GM10266 (cell line): ENCODE results near the gene C13orf42.

Source experiments
- DNase-seq: peaks from one replicate; pipeline ENCODE4 v3.0.0; 2012; ENCODE audit errors: extremely low spot score
- TF ChIP-seq, protein P1 (sequence below): IDR thresholded peaks from 2 replicates; pipeline ENCODE4 v1.5.1; 2012; ENCODE audit warnings: mild to moderate bottlenecking, low read depth; ENCODE audit not compliant: control insufficient read depth, insufficient read depth; ENCODE audit errors: missing control alignments

The C13orf42 gene

DNA sequence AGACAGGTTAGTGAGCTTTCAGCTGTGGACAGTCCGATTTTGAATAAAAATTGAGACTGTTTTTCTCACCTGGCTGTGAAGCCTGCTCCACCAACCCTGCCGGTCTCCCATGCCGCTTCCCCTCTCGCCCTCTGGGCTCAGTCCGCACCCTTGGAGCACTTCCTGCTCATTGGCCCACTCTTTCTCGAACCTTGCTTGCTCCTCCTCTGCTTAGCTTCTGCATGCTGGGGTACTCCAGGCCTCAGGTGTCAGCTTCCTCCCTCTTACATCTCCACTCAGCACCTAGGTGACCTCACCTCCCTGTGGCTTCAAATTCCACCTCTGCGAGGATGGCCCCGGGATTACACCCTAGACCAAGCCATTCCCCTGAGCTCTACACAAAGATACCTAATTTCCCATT is 39.6 kb downstream of the C13orf42 start:
- DNase-seq, result no peak
- TF ChIP-seq, protein P1, sequence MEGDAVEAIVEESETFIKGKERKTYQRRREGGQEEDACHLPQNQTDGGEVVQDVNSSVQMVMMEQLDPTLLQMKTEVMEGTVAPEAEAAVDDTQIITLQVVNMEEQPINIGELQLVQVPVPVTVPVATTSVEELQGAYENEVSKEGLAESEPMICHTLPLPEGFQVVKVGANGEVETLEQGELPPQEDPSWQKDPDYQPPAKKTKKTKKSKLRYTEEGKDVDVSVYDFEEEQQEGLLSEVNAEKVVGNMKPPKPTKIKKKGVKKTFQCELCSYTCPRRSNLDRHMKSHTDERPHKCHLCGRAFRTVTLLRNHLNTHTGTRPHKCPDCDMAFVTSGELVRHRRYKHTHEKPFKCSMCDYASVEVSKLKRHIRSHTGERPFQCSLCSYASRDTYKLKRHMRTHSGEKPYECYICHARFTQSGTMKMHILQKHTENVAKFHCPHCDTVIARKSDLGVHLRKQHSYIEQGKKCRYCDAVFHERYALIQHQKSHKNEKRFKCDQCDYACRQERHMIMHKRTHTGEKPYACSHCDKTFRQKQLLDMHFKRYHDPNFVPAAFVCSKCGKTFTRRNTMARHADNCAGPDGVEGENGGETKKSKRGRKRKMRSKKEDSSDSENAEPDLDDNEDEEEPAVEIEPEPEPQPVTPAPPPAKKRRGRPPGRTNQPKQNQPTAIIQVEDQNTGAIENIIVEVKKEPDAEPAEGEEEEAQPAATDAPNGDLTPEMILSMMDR, result no peak

DNA sequence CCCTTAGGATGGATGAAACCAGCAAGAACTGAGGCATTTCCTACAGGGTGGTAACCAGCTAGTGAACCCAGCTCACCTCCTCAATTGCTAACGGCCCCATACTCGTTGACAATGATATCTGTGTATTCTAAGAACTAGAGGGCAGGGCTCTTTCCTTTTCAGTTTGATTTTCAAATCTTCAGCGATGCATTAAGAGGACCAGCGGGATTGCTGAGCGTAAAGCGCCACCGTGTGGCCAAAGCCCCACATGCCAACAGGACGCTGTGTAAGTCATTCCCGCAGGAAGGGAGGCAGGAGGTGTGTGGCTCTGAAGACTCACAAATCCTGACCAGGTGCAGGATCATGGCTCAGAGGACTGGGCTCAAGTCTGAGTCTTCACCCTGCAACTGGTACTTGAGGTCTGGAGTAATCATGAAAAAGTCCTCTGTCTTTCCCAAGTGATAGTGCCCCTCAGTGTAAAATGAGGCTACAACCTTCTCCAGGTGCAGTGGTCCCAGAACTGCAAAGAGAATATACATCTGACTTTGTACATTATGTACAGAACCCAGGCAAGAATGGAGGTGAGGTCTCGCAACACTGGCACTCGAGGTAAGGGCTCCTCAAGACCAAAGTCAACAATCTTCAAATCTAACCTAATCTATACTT is 40.9 kb downstream of the C13orf42 start:
- peak; percentile 74 for DNase-seq
- TF ChIP-seq, protein P1, result peak; percentile 96

DNA sequence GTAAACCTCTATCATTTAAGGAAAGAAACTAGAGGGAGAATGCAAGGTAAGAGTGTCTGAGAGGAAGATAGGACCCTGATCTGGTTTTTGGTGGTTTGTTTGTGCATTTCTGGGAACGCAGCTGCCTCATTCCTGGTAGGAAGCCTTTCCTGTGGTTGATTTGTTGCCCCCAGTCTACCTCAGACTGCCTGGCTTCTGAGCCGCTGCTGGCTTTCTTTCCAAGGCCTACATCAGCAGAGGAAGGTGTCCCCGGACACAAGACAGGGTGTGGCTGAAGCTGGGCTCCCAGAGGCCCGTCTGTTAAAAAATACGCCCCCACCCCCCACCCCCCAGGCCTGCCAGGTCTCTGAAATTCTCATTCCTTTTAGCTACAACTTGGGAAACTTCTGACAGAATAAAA is 42.6 kb downstream of the C13orf42 start:
- TF ChIP-seq, protein P1, result no peak
- DNase-seq, result no peak

DNA sequence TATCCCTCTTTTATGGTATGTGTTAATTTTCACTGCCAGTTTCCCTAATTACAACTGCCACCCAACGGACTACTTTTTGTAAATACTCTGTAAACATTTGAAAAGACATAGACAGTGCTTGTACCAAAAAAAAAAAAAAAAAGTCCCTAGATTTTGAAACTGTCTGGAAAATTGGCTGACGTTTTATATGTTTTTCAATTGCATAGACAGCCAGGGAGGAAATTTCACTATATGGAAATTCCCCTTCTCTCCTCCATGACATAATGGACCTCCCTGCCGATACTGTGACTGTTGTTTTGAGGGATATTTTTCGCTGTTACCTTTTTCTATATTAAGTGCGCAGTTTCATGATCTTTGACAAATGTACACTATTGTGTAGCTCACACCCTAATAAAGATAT is 43.4 kb downstream of the C13orf42 start:
- no peak for DNase-seq
- TF ChIP-seq, protein P1, result no peak

DNA sequence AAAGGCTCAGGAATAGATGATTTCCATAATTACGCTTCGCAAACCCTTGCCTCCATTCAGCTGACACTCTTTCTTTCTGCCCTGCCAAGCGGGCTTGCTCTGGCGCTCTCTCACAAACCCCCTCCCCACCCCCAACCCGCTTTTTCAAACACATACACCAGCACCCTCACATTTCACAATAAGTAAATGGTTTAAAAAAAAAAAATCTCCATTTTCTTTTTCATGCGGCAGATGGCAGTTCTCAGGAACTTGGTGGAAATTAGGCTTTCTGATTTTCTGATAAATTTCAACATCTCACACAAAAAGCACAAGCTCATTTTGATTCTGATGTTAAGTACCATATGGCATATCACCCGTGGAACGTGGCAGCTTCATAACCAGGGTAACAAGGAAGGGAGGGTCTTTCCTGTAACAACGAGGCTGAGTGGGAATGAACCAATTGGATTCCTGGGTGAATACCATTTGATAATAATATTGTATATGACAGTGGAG is 43.8 kb downstream of the C13orf42 start:
- TF ChIP-seq, protein P1, result no peak
- DNase-seq, result no peak

DNA sequence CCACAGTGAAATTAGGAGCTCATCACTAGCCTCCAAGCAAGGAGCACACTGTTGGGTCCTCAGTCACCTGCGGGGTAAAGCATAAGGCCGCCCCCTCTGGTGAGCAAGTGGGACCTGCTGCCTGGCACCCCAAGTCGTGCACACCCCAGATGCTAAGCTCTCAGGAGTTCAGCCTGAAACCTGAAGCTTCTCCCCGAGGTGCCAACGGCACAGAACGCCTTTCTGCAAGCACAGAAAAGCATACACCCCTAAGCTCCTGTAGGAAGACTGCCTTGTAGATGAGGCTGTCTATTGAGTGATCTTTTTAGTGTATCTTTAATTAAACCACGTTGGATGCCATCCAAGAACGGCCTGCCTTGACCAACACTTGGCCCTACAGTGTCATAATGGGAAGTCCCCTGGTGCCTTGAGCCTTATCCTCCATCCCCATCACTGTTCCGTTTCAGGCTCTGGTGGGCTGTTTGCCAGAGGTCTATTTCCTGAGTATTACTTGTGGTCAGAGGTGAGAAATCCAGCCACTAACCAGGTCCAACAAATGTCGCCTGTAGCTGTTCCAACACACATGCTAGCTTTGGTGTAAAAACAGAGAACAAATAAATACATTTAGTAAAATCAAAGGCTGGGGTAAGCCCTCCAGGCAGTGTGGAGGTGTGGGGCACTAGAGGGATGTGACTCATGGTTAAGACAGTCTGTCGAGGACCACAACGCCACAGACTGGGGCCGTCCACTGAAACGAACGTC is 44.8 kb downstream of the C13orf42 start:
- DNase-seq, result no peak
- TF ChIP-seq, protein P1, result no peak

DNA sequence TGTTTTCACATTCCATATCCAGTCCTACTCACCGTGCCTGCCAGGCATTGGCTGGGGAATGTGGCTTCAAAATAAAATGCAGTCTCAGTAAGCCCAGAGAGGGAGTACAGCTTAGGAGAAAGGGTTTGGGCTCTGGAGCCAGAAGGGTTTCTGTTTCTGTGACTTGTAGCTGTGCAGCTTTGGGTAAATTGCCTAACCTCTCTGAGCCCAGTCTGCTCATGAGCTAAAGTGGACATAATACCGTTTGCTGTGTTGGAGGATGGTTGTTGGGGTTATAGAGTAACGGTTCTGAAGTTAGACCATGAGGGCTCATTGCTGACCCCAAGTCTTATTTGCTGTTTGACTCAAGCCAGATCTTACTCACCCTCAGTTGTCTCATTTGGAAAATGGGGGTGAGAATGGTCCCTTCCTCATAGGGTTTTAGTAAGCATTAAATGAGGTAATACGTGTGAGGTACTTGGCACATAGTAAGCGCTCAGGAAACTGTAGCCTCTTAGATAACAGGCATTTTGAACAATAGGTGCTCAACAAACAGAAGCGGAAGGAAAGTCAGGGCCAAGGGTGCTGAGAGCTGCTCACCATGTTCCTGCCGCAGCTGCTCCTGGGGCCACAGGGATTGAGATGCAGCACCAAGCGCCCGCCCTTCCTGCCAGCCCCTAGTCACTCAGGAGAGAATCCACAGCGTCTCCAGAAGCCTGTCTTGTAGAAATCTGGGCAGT is 45.5 kb downstream of the C13orf42 start:
- TF ChIP-seq, protein P1, result no peak
- no peak for DNase-seq
